Parathyroid adenoma (tissue), 2 donors: ENCODE results near the gene SLC39A9.

ENCODE experiments used
- H2AFZ ChIP-seq: fragments of 300-600 bp; sonication (generic); one replicate; pipeline ENCODE4 v1.7.0; 2017; ENCODE audit warnings: antibody characterized with exemption, mild to moderate bottlenecking
- H3K27ac ChIP-seq: fragments of 300-600 bp; sonication (generic); one replicate; pipeline ENCODE4 v1.7.0; 2017
- H3K27me3 ChIP-seq: fragments of 300-600 bp; sonication (generic); one replicate; pipeline ENCODE4 v1.7.0; 2017; ENCODE audit warnings: low read length; ENCODE audit not compliant: control insufficient read depth, insufficient read depth
- H3K36me3 ChIP-seq: fragments of 300-600 bp; sonication (generic); one replicate; pipeline ENCODE4 v1.7.0; 2017; ENCODE audit warnings: low read length; ENCODE audit not compliant: control insufficient read depth, insufficient read depth
- H3K4me1 ChIP-seq: fragments of 300-600 bp; sonication (generic); one replicate; pipeline ENCODE4 v1.7.0; 2017; ENCODE audit warnings: control low read depth
- H3K4me2 ChIP-seq: fragments of 300-600 bp; sonication (generic); one replicate; pipeline ENCODE4 v1.7.0; 2017; ENCODE audit warnings: low read length
- H3K4me3 ChIP-seq: fragments of 300-600 bp; sonication (generic); one replicate; pipeline ENCODE4 v1.7.0; 2017; ENCODE audit warnings: low read depth, low read length
- H3K79me2 ChIP-seq: fragments of 300-600 bp; sonication (generic); one replicate; pipeline ENCODE4 v1.7.0; 2017; ENCODE audit warnings: control low read depth
- H3K9ac ChIP-seq: fragments of 300-600 bp; sonication (generic); one replicate; pipeline ENCODE4 v1.7.0; 2017; ENCODE audit warnings: mild to moderate bottlenecking
- H3K9me3 ChIP-seq: fragments of 300-600 bp; sonication (generic); one replicate; pipeline ENCODE4 v1.7.0; 2017; ENCODE audit warnings: low read length; ENCODE audit not compliant: control insufficient read depth
- TF ChIP-seq, protein P1 (sequence below): fragments of 300-600 bp; sonication (generic); IDR thresholded peaks from one replicate; pipeline ENCODE4 v1.7.0; 2017; ENCODE audit warnings: antibody characterized with exemption, mild to moderate bottlenecking
- donor health status: primary hyperparathyroidism.

The SLC39A9 gene

DNA sequence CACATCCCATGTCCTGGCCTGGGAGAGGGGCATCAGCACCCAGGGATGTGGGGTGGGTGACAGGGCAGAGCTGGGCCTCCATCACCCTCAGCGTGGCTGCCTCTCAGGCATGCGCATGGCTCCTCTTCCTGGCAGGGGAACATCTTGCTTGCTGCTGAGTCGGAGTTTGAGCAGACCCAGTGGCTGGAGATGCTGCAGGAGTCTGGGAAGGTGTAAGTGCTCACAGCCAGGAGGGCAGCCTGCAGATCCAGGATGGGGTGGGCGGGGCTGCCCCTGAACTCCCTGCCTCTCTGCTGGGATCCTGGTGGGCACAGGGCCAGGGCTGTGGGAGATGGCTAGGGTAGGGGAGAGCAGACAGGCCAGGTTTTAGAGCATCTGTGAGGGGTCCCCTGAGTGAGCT, 102.2 kb downstream of the SLC39A9 start:
- Histone ChIP-seq H3K79me2 (no peaks in the 10 kb centered on the region), H3K4me1 (peaks cover 9% of the 10 kb centered on the region), H3K9ac (no peak overlapping the region), H3K4me2 (no peak overlapping the region), H3K27ac (no peak overlapping the region), H3K9me3 (no peaks in the 10 kb centered on the region), H3K27me3 (no peaks in the 10 kb centered on the region), H2AFZ (no peak overlapping the region), H3K4me3 (no peak overlapping the region), H3K36me3 (no peaks in the 10 kb centered on the region)
- TF ChIP-seq, protein P1, sequence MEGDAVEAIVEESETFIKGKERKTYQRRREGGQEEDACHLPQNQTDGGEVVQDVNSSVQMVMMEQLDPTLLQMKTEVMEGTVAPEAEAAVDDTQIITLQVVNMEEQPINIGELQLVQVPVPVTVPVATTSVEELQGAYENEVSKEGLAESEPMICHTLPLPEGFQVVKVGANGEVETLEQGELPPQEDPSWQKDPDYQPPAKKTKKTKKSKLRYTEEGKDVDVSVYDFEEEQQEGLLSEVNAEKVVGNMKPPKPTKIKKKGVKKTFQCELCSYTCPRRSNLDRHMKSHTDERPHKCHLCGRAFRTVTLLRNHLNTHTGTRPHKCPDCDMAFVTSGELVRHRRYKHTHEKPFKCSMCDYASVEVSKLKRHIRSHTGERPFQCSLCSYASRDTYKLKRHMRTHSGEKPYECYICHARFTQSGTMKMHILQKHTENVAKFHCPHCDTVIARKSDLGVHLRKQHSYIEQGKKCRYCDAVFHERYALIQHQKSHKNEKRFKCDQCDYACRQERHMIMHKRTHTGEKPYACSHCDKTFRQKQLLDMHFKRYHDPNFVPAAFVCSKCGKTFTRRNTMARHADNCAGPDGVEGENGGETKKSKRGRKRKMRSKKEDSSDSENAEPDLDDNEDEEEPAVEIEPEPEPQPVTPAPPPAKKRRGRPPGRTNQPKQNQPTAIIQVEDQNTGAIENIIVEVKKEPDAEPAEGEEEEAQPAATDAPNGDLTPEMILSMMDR = no peak

DNA sequence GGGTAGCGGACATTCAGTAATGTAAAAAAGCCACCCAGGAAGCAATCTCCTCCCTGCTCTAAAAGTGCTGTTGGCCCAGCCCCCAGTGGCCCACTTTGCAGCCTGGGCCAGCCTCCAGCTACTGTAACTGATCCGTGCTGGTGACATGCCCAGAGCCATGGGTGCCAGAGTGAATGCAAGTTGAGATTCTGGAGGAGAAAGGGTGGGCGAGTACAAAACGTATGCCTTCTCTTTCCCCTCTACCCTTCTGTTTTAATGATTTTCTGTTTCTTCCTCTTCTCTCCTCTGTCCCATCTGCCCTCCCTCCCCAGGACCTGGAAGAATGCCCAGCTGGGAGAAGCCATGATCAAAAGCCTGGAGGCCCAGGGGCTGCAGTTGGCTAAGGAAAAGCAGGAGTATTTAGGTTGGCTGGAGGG, 102.9 kb downstream of the SLC39A9 start:
- H3K79me2 ChIP-seq = no peaks in the 10 kb centered on the region
- peak overlapping the region; percentile 61 for H2AFZ ChIP-seq
- H3K27ac ChIP-seq = no peak overlapping the region
- H3K9ac ChIP-seq = no peak overlapping the region
- TF ChIP-seq, protein P1 = no peak
- peaks cover 9% of the 10 kb centered on the region for H3K4me1 ChIP-seq
- H3K4me3 ChIP-seq = no peak overlapping the region
- no peaks in the 10 kb centered on the region for H3K36me3 ChIP-seq
- H3K9me3 ChIP-seq = no peaks in the 10 kb centered on the region
- peak overlapping the region; percentile 33 for H3K4me2 ChIP-seq
- H3K27me3 ChIP-seq = no peaks in the 10 kb centered on the region

- Histone ChIP-seq H3K4me2 (no peak overlapping the region), H3K4me3 (no peak overlapping the region), H2AFZ (no peak overlapping the region), H3K36me3 (no peaks in the 10 kb centered on the region), H3K4me1 (peaks cover 9% of the 10 kb centered on the region), H3K27ac (no peak overlapping the region), H3K9me3 (no peaks in the 10 kb centered on the region), H3K27me3 (no peaks in the 10 kb centered on the region), H3K79me2 (no peaks in the 10 kb centered on the region), H3K9ac (no peak overlapping the region)
- TF ChIP-seq, protein P1 = no peak
These were observed 106.3 kb downstream of the SLC39A9 start for GRCh38 chr14:69504775-69505174.

DNA sequence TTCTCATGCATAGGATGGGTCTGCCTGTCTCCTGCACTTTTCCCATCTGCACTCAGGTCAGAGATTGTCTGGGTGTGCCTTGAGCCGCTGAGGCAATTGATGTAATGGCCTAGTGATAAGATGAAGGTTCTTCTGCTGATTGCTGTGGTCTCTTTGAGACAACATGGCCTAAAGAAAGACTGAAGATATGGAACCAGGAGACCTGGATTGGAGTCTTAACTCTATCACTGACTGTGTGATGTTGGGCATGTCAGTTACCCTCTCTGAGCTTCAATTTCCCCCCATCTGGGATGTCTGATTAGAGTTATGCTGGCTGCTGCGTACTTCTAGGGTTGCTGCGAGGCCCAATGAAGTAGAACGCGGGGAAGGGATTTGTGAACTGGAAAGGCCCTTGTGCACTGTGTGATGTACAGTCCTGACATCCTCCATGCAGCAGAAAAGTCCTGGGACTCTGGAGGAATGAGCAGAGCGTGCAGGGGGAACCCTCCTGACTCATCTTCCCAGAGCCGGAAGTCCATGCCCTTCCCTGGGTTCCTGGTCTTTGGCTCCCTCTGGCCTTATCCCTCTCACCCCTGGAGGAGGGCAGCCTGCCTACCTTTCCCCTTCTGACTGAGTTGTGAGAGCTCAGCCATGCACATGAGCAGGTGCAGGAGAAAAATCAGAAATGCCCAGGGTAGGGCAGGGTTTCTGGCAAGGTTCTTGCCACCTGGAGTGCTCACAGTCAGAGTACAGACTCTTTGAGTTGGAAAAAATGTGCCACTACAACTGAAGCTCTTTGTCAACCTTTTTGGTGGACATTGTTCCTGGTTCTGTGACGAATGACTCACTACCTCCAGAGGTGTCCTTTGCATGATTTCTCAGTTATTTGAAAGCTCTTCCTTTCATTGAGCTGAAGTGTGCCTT, 107.1 kb downstream of the SLC39A9 start:
- H3K79me2 ChIP-seq = no peaks in the 10 kb centered on the region
- H3K4me2 ChIP-seq = no peak overlapping the region
- H3K36me3 ChIP-seq = no peaks in the 10 kb centered on the region
- H3K27me3 ChIP-seq = no peaks in the 10 kb centered on the region
- TF ChIP-seq, protein P1 = no peak
- no peaks in the 10 kb centered on the region for H3K9me3 ChIP-seq
- H3K4me3 ChIP-seq = no peak overlapping the region
- H3K27ac ChIP-seq = no peak overlapping the region
- H3K4me1 ChIP-seq = peaks cover 9% of the 10 kb centered on the region
- no peak overlapping the region for H2AFZ ChIP-seq
- H3K9ac ChIP-seq = no peak overlapping the region

- TF ChIP-seq, protein P1 = no peak
- Histone ChIP-seq H3K27ac (no peak overlapping the region), H3K4me2 (no peak overlapping the region), H3K9me3 (no peaks in the 10 kb centered on the region), H3K27me3 (no peaks in the 10 kb centered on the region), H3K9ac (no peak overlapping the region), H3K79me2 (no peaks in the 10 kb centered on the region), H3K4me3 (no peak overlapping the region), H3K36me3 (no peaks in the 10 kb centered on the region), H2AFZ (no peak overlapping the region), H3K4me1 (peaks cover 5% of the 10 kb centered on the region)
These were observed 107.7 kb downstream of the SLC39A9 start for GRCh38 chr14:69506241-69506595.
